Adrenal gland (tissue), 12 donors: ENCODE measurements around the gene BCAR1. TPM values are rescaled to one million over a fixed set of nuclear protein-coding genes. Genes with fewer than 3 reads are reported as not detected.
"Not testable (repeated sequence)": the region's sequence is repeated elsewhere in the genome, so short reads cannot be mapped to it uniquely, and the experiment has no call there.

Source experiments
- DNase-seq, 7 donors: peaks; one replicate each; pipeline ENCODE4 v3.0.0-alpha.2; 2019 to 2020
- H3K27ac ChIP-seq, 5 donors: fragments of 200-600 bp; sonication (generic) in 4 of 5; 1 replicate in 3 of 5; 2 replicates in 2 of 5; pipeline versions ENCODE4 v1.5.1 to v1.8.0; 2016 to 2020; ENCODE audit warnings: mild to moderate bottlenecking in 1 of 5
- H3K27me3 ChIP-seq: fragments of 200-600 bp; 2 replicates; pipeline ENCODE4 v1.8.0; 2021
- H3K36me3 ChIP-seq, 2 donors: fragments of 200-600 bp; replicated peaks in 1 of 2; 1 replicate in 1 of 2; 2 replicates in 1 of 2; pipeline versions ENCODE4 v1.5.1 to v1.8.0; 2018 to 2022
- H3K4me1 ChIP-seq, 2 donors: fragments of 200-600 bp; replicated peaks in 1 of 2; 1 replicate in 1 of 2; 2 replicates in 1 of 2; pipeline versions ENCODE4 v1.5.1 to v1.8.0; 2018 to 2021
- H3K4me3 ChIP-seq, 4 donors: fragments of 200-600 bp; sonication (generic) in 3 of 4; one replicate each; pipeline ENCODE4 v1.5.1; 2016 to 2018
- H3K9me3 ChIP-seq, 3 donors: fragments of 200-600 bp; sonication (generic) in 1 of 3; replicated peaks in 1 of 3; 1 replicate in 2 of 3; 2 replicates in 1 of 3; pipeline versions ENCODE4 v1.5.1 to v1.8.0; 2016 to 2021
- POLR2A ChIP-seq, 2 donors: fragments of 450-650 bp; IDR thresholded peaks; one replicate each; pipeline ENCODE4 v1.6.1; 2017; ENCODE audit warnings: antibody characterized with exemption in 2 of 2, mild to moderate bottlenecking in 2 of 2, moderate library complexity in 1 of 2
- WGBS, 4 donors: extraction: QIAGEN DNeasy Blood & Tissue Kit in 2 of 4; methylation state at CpG; one replicate each; pipeline versions ENCODE4 v1.1.5 to v1.1.7; 2013 to 2017; 5-methylcytosine and 5-hydroxymethylcytosine counted together
- intact Hi-C, 2 donors: fragments of 100-400 bp; cut with DNase I; formaldehyde crosslinking; loops; one replicate each; pipeline versions ENCODE4 v1.14.1 to v1.15.0; 2022 to 2023
- polyA plus RNA-seq, 3 donors: library from polyadenylated mRNA; stranded (reverse); fragments of 200-250 nt in 2 of 3; fragments of 350-450 nt in 1 of 3; fragmentation: Illumina TruSeq in 1 of 3; extraction: RNeasy Lipid Tissue Mini Kit (QIAGEN cat#74804) in 1 of 3; gene quantifications; one replicate each; pipeline ENCODE4 v1.2.3, GENCODE V29; 2013 to 2014
- total RNA-seq, 9 donors: library from RNA; depleted of rRNA in 4 of 9; stranded (reverse); fragments of >200 nt in 4 of 9; fragments of 120-200 nt in 1 of 9; fragmentation: NEBNext Ultra II Directional in 1 of 9; extraction: Animal tissue kit (Norgen Biotek cat#: 25700) in 1 of 9; gene quantifications; one replicate each; pipeline versions ENCODE4 v1.1.0 to v1.2.4, GENCODE V29; 2013 to 2023
- TF ChIP-seq, protein P1 (sequence below), 6 experiments: fragments of 450-650 bp in 4 of 6; fragments of 200-600 bp in 2 of 6; sonication (generic) in 1 of 6; IDR thresholded peaks; 1 replicate in 5 of 6; 2 replicates in 1 of 6; pipeline versions ENCODE4 v1.5.1 to v1.8.0; 2016 to 2021; ENCODE audit warnings: antibody characterized with exemption in 6 of 6, mild to moderate bottlenecking in 2 of 6, moderate library complexity in 1 of 6
- donor health status: healthy with polysubstance abuse.
- donor health status: Bipolar disorder and iron deficiency.
- donor health status: DM: yes; HTN: yes; CAD: no.
- donor health status: DM: no; HTN: no; CAD: no.
- donor health status: DM: no; HTN: no; CAD: no.
- donor health status: DM: yes; HTN: yes; CAD: no.

Gene BCAR1
- total and polyA plus RNA-seq, 12 donors: 10.2 to 87.7 (median 63.8) TPM

DNA sequence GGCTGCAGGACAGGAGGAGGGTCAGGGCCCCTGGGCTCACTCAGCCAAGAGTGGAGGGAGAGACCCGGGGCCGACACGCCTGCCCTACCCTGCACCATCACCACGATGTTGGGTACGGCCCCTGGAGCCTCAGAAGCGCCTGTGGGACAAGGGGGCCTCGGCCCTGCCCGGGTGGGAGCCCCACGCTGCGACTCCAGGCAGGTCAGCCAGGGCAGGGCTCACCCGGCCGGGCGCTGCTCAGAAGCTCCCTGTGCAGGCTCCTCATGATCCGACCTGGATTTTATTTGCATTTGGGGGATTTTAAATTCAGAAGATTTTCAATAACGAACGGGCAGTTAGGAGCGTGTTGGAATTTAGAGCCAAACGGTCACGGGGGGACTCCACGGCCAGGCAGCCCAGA is 46.5 kb downstream of the BCAR1 start:
- WGBS, 4 donors: no CpG with 5 or more reads among the region's 20 CpGs
- H3K4me3 ChIP-seq, H3K36me3 ChIP-seq, DNase-seq, H3K27ac ChIP-seq, intact Hi-C loops, H3K27me3 ChIP-seq, H3K4me1 ChIP-seq, H3K9me3 ChIP-seq: not testable (repeated sequence)

DNA sequence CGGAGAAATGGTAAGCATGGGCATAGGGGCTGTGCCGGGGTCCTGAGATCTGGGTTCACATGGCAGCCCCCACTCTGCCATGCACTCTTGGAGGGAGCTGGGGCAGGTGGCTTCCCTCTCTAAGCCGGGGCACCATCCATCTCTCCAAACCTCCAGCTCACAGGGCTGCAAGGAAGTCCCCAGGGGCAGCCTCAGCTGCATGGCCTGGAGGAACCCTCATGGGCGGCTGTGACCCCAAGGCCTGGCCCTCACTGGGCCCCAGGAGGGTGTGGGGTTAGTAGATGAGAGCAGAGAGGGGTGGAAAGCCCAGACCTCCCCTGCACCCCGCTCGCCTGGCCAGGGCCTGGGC is 47.0 kb downstream of the BCAR1 start:
- Histone ChIP-seq H3K4me3 (no peak overlapping the region), H3K4me1 (no peaks in the 10 kb centered on the region), H3K27ac (no peak overlapping the region), H3K36me3 (no peaks in the 10 kb centered on the region), H3K9me3 (no peaks in the 10 kb centered on the region), H3K27me3 (no peaks in the 10 kb centered on the region)
- 86 to 100% (median 94%) methylated on average over 2 to 6 of the region's 6 CpGs for WGBS, 4 donors
- DNase-seq: no peak
- TF ChIP-seq, protein P1, sequence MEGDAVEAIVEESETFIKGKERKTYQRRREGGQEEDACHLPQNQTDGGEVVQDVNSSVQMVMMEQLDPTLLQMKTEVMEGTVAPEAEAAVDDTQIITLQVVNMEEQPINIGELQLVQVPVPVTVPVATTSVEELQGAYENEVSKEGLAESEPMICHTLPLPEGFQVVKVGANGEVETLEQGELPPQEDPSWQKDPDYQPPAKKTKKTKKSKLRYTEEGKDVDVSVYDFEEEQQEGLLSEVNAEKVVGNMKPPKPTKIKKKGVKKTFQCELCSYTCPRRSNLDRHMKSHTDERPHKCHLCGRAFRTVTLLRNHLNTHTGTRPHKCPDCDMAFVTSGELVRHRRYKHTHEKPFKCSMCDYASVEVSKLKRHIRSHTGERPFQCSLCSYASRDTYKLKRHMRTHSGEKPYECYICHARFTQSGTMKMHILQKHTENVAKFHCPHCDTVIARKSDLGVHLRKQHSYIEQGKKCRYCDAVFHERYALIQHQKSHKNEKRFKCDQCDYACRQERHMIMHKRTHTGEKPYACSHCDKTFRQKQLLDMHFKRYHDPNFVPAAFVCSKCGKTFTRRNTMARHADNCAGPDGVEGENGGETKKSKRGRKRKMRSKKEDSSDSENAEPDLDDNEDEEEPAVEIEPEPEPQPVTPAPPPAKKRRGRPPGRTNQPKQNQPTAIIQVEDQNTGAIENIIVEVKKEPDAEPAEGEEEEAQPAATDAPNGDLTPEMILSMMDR (IDR thresholded peaks at IDR 0.05): no peak
- no peak for TF ChIP-seq POLR2A (IDR thresholded peaks at IDR 0.05)
- intact Hi-C loops: no loop called here

DNA sequence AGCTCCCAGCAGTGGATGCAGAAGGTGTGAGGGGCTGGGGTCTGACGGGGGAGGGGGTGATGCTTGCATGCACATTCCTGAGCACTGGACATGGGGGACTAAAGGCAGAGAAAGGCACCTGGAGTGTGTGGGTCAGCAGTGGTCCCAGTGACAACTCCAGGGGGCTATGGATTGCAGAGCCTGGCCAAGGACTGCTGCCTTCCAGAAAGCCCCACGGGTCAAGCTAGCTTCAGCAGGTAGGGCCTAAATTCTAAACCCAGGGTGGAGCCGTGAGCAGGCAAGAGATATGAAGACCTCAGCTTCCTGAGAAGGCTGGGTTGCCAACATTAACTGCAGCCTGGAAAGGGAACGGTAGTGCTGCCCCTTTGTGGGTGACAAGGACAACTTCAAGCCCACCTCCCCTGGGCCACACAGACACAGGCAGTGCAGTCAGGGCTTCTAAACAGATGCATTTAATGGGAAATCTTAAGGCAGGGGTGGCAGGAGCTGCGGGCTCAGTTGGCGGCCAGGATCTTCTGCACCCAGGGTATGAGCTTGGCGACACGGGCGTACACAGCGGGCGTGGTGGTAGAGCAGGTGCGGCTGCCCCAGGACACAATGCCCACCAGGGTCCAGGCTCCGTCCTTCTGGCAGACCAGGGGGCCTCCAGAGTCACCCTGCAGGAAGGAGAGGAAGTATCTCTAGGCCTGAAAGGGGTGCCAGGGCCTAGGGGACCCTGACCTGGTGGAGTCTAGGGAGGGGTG is 47.6 kb downstream of the BCAR1 start:
- H3K9me3 ChIP-seq: no peaks in the 10 kb centered on the region
- 83 to 86% (median 84%) methylated on average over 12 to 13 of the region's 13 CpGs for WGBS, 4 donors
- no peaks in the 10 kb centered on the region for H3K36me3 ChIP-seq
- H3K4me3 ChIP-seq: no peak overlapping the region
- intact Hi-C loops: no loop called here
- no peak overlapping the region for H3K27ac ChIP-seq
- H3K4me1 ChIP-seq: no peaks in the 10 kb centered on the region
- DNase-seq: no peak
- TF ChIP-seq, protein P1 (IDR thresholded peaks at IDR 0.05): no peak
- no peak for TF ChIP-seq POLR2A (IDR thresholded peaks at IDR 0.05)
- H3K27me3 ChIP-seq: no peaks in the 10 kb centered on the region

DNA sequence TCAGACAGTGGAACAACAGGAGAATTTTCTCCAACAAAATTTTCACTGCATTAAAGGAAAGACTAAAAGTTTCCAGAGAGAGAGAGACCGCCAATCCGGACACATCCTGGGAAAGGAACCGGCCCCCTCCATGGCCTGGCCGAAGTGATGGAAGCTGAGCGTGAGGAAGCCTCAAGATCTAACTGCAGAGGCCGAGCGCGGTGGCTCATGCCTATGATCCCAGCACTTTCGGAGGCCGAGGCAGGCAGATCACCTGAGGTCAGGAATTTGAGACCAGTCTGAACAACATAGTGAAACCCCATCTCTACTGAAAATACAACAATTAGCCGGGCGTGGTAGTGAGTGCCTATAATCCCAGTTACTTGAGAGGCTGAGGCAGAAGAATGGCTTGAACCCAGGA is 48.3 kb downstream of the BCAR1 start:
- WGBS, 4 donors: 85 to 93% (median 90%) methylated on average over 12 of the region's 12 CpGs
- Histone ChIP-seq H3K36me3 (no peaks in the 10 kb centered on the region), H3K4me3 (no peak overlapping the region), H3K27ac (no peak overlapping the region), H3K9me3 (no peaks in the 10 kb centered on the region), H3K27me3 (no peaks in the 10 kb centered on the region), H3K4me1 (no peaks in the 10 kb centered on the region)
- DNase-seq: no peak
- intact Hi-C loops: no loop called here
- no peak for TF ChIP-seq POLR2A (IDR thresholded peaks at IDR 0.05)
- TF ChIP-seq, protein P1 (IDR thresholded peaks at IDR 0.05): no peak

DNA sequence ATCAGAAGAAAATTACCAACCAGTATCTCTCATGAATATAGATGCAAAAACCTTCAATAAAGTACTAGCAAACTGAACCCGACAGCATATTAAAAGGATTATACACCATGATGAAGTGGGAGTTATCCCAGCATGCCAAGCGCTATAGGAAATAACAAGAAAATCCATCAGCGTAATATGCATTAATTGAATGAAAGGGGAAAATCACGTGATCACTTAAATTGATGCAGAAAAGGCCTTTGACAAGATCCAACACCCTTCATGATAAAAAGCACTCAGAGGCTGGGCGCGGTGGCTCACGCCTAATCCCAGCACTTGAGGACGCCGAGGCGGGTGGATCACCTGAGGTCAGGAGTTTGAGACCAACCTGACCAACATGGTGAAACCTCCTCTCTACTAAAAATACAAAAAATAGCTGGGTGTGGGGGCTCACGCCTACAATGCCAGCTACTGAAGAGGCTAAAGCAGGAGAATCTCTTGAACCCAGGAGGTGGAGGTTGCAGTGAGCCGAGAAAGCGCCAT is 49.3 kb downstream of the BCAR1 start:
- WGBS, 4 donors: 89 to 96% (median 89%) methylated on average over 13 of the region's 13 CpGs
- Histone ChIP-seq H3K4me1 (no peaks in the 10 kb centered on the region), H3K36me3 (no peaks in the 10 kb centered on the region), H3K27ac (no peak overlapping the region), H3K4me3 (no peak overlapping the region), H3K27me3 (peaks cover 5% of the 10 kb centered on the region), H3K9me3 (no peaks in the 10 kb centered on the region)
- intact Hi-C loops: no loop called here
- peak in 2 of 7 donors; percentile 5 to 43 for DNase-seq
- TF ChIP-seq, protein P1 (IDR thresholded peaks at IDR 0.05): no peak
- TF ChIP-seq POLR2A (IDR thresholded peaks at IDR 0.05): no peak
